MM.1S (cell line): ENCODE measurements around the gene PRR18.

Experiments
- DNase-seq: peaks from one replicate; pipeline ENCODE4 v3.0.0-alpha.2; 2015
- H2AFZ ChIP-seq: fragments of 300-600 bp; sonication (generic); 2 replicates; pipeline ENCODE4 v1.6.0; 2016; ENCODE audit warnings: antibody characterized with exemption, low read length
- H3F3A ChIP-seq: fragments of 300-600 bp; sonication (generic); 2 replicates; pipeline ENCODE4 v1.6.1; 2016; ENCODE audit warnings: mild to moderate bottlenecking, antibody characterized with exemption, low read length, moderate library complexity, mixed read lengths; ENCODE audit not compliant: insufficient read depth
- H3K27ac ChIP-seq: fragments of 300-600 bp; sonication (generic); 2 replicates; pipeline ENCODE4 v1.5.1; 2016; ENCODE audit warnings: mild to moderate bottlenecking, low read length
- H3K27me3 ChIP-seq: fragments of 300-600 bp; sonication (generic); replicated peaks from 2 replicates; pipeline ENCODE4 v1.6.0; 2016; ENCODE audit warnings: low read length; ENCODE audit not compliant: insufficient read depth
- H3K36me3 ChIP-seq: fragments of 300-600 bp; sonication (generic); replicated peaks from 2 replicates; pipeline ENCODE4 v1.6.1; 2016; ENCODE audit warnings: mild to moderate bottlenecking, low read length, mixed read lengths; ENCODE audit not compliant: insufficient read depth
- H3K4me1 ChIP-seq: fragments of 300-600 bp; sonication (generic); 2 replicates; pipeline ENCODE4 v1.6.1; 2016; ENCODE audit warnings: low read length, mixed read lengths
- H3K4me2 ChIP-seq: fragments of 300-600 bp; sonication (generic); 2 replicates; pipeline ENCODE4 v1.6.0; 2016; ENCODE audit warnings: low read depth, low read length
- H3K4me3 ChIP-seq: fragments of 300-600 bp; sonication (generic); 2 replicates; pipeline ENCODE4 v1.5.1; 2016; ENCODE audit warnings: low read length, mixed read lengths
- H3K79me2 ChIP-seq: fragments of 300-600 bp; sonication (generic); 2 replicates; pipeline ENCODE4 v1.6.1; 2016; ENCODE audit warnings: mixed run types, low read length, mixed read lengths
- H3K9ac ChIP-seq: fragments of 300-600 bp; sonication (generic); 2 replicates; pipeline ENCODE4 v1.6.1; 2016; ENCODE audit warnings: low read length, mixed read lengths
- H3K9me2 ChIP-seq: fragments of 300-600 bp; sonication (generic); replicated peaks from 2 replicates; pipeline ENCODE4 v1.6.1; 2016; ENCODE audit warnings: mild to moderate bottlenecking, low read length, mixed read lengths; ENCODE audit not compliant: insufficient read depth
- H3K9me3 ChIP-seq: fragments of 300-600 bp; sonication (generic); replicated peaks from 2 replicates; pipeline ENCODE4 v1.6.1; 2016; ENCODE audit warnings: mild to moderate bottlenecking, low read length, mixed read lengths; ENCODE audit not compliant: insufficient read depth
- H4K20me1 ChIP-seq: fragments of 300-600 bp; sonication (generic); 2 replicates; pipeline ENCODE4 v1.6.1; 2016; ENCODE audit warnings: mild to moderate bottlenecking, low read length, moderate library complexity, mixed read lengths; ENCODE audit not compliant: insufficient read depth
- EZH2 ChIP-seq: fragments of 300-600 bp; sonication (generic); optimal IDR thresholded peaks from 2 replicates; pipeline ENCODE3; 2017; ENCODE audit warnings: low read depth, mild to moderate bottlenecking, antibody characterized with exemption, low read length, mixed read lengths
- EZH2phosphoT487 ChIP-seq: fragments of 300-600 bp; sonication (generic); IDR thresholded peaks from 2 replicates; pipeline ENCODE4 v1.6.1; 2018; ENCODE audit warnings: antibody characterized with exemption, low read length
- TF ChIP-seq, protein P1 (sequence below): fragments of 300-600 bp; sonication (generic); IDR thresholded peaks from 2 replicates; pipeline ENCODE4 v1.5.1; 2016; ENCODE audit warnings: antibody characterized with exemption, low read length, mixed read lengths

PRR18 gene

DNA sequence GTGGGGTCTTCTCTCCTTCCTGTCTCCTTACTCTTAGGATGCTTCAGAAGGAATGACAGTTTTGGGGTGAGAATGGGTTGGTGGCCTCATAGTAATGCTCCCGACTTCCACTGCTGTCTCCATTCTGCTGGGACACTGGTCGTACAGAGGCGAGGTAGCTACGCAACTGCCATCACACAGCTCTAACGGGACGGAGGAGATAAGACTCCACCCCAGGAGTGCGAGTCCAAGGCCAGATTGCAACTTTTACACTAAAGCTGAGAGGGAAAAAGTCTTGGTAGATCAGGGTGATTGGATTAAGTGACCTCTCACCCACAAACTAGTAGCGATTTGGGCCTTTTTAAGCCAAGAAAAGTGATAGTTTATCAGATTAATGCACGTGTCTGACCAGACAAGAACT lies 1.8 kb upstream of the PRR18 start:
- H3K79me2 ChIP-seq, result no peaks in the 10 kb centered on the region
- H3F3A ChIP-seq, result no peaks in the 10 kb centered on the region
- no peaks in the 10 kb centered on the region for H4K20me1 ChIP-seq
- H3K36me3 ChIP-seq, result no peaks in the 10 kb centered on the region
- H3K9me3 ChIP-seq, result no peaks in the 10 kb centered on the region
- H3K27ac ChIP-seq, result no peak overlapping the region
- H3K4me3 ChIP-seq, result no peak overlapping the region
- TF ChIP-seq EZH2, result no peak
- TF ChIP-seq EZH2phosphoT487, result no peak
- H3K27me3 ChIP-seq, result no peaks in the 10 kb centered on the region
- H3K9me2 ChIP-seq, result no peaks in the 10 kb centered on the region
- H3K9ac ChIP-seq, result no peak overlapping the region
- no peaks in the 10 kb centered on the region for H3K4me1 ChIP-seq
- DNase-seq, result no peak
- H3K4me2 ChIP-seq, result no peak overlapping the region
- no peak overlapping the region for H2AFZ ChIP-seq

DNA sequence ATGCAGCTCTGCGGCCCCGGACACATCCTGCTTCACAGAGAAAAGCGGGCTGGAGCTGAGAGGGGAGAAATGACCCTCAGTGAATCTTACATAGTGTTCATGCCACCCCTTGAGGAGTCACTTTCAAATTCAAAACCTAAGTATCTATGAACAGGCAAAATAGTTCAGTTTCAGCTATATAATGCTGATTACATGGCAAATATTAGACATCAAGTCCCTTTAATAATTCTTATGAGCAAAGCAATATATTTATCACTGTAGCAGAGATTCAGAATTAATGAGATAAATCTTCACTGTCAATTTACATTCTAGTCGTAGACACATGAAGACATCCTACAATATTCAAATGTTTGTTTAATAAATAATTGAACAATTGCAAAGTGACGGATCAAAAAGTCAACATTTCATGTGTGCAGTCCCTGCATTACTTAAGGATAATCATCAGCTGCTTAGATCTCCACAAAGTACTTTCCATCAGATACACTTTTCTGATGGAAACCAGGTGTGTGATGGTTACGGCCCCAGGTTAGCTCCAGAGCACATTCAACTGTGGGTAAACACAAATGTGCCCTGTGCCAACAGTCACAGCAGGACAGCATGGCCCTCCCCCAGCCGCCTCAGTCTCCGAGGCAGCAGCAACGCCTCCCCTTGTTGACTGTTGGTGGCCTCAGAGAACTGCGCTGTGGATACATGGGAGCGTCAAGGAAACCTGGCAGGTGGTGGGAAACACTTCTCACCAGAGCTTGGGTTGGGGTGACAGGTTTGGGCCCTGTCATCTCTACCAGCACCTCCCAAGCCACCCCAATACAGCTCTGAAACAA lies 787 bp upstream of the PRR18 start:
- no peak for TF ChIP-seq EZH2
- TF ChIP-seq, protein P1, sequence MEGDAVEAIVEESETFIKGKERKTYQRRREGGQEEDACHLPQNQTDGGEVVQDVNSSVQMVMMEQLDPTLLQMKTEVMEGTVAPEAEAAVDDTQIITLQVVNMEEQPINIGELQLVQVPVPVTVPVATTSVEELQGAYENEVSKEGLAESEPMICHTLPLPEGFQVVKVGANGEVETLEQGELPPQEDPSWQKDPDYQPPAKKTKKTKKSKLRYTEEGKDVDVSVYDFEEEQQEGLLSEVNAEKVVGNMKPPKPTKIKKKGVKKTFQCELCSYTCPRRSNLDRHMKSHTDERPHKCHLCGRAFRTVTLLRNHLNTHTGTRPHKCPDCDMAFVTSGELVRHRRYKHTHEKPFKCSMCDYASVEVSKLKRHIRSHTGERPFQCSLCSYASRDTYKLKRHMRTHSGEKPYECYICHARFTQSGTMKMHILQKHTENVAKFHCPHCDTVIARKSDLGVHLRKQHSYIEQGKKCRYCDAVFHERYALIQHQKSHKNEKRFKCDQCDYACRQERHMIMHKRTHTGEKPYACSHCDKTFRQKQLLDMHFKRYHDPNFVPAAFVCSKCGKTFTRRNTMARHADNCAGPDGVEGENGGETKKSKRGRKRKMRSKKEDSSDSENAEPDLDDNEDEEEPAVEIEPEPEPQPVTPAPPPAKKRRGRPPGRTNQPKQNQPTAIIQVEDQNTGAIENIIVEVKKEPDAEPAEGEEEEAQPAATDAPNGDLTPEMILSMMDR, result no peak
- TF ChIP-seq EZH2phosphoT487, result no peak
- no peaks in the 10 kb centered on the region for H3K4me1 ChIP-seq
- H3K79me2 ChIP-seq, result no peaks in the 10 kb centered on the region
- no peak overlapping the region for H3K27ac ChIP-seq
- no peaks in the 10 kb centered on the region for H3F3A ChIP-seq
- peak overlapping the region; percentile 50 for H2AFZ ChIP-seq
- no peaks in the 10 kb centered on the region for H3K27me3 ChIP-seq
- peak overlapping the region; percentile 62 for H3K4me3 ChIP-seq
- no peaks in the 10 kb centered on the region for H4K20me1 ChIP-seq
- H3K9me2 ChIP-seq, result no peaks in the 10 kb centered on the region
- peak overlapping the region; percentile 70 for H3K4me2 ChIP-seq
- H3K9me3 ChIP-seq, result no peaks in the 10 kb centered on the region
- peak overlapping the region; percentile 41; the same call in 1 of the 2 replicates for H3K9ac ChIP-seq
- no peak for DNase-seq
- H3K36me3 ChIP-seq, result no peaks in the 10 kb centered on the region

DNA sequence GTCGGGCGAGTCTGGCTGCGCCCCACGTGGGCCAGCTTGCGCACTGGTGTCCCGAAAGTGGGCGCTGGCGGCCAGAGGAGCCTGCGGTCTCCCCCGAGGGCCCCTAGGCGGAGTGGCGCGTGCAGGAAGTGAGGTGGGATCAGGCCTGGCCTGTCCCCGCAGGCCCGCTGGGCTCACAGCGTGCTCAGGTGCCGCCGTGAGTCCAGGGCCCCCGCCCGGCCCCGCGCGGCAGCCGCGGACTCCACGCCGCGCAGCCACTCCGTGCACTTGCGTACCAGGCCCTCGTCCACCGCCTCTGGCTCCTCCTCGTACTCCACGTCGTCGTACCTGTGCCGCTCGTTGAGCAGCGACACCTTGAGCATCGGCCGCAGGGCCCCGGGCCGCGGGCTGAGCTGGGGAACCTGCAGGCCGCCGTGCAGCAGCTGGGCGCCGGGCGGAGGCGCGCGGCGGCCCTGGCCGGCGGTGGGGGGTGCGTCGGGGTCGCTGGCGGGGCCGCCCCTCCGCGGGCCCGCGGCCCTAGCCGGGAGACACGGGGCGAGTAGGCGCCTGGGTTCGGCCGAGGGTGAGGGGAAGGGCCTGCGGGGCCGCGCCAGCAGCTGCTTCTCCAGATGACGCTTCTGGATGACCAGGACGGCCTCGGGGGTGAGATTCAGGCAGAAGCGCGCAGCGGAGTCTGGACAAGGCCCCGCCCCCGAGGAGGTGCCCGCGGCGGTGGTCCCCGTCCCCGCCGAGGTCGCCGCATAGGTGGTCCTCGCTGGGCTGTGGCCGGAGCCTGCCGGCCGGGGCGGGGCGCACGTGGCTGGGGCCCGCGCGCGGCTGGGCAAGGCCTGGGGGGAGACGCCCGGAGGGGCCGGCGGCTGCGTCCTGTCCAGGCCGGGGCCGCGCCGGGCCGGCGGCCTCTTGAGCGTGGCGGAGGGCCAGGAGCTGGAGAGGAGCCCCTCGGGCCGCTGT lies 835 bp downstream of the PRR18 start:
- peak overlapping the region; percentile 70; the same call in 1 of the 2 replicates for H3K4me2 ChIP-seq
- H3K27ac ChIP-seq, result no peak overlapping the region

More for the DNA sequence above, 835 bp downstream of the PRR18 start:
- H3K36me3 ChIP-seq, result no peaks in the 10 kb centered on the region
- H3K27me3 ChIP-seq, result no peaks in the 10 kb centered on the region
- no peaks in the 10 kb centered on the region for H3K9me2 ChIP-seq
- no peak for TF ChIP-seq EZH2
- TF ChIP-seq, protein P1, result no peak
- TF ChIP-seq EZH2phosphoT487, result no peak
- H2AFZ ChIP-seq, result no peak overlapping the region
- no peaks in the 10 kb centered on the region for H3F3A ChIP-seq
- no peaks in the 10 kb centered on the region for H3K4me1 ChIP-seq
- H3K9me3 ChIP-seq, result no peaks in the 10 kb centered on the region
- H4K20me1 ChIP-seq, result no peaks in the 10 kb centered on the region
- no peak overlapping the region for H3K9ac ChIP-seq
- no peaks in the 10 kb centered on the region for H3K79me2 ChIP-seq
- DNase-seq, result no peak
- no peak overlapping the region for H3K4me3 ChIP-seq
